ENCODE results near the gene TMA7B. TPM values are rescaled to one million over a fixed set of nuclear protein-coding genes. Genes with fewer than 3 reads are reported as not detected.
"Not testable (repeated sequence)": the region's sequence is repeated elsewhere in the genome, so short reads cannot be mapped to it uniquely, and the experiment has no call there.

The TMA7B gene
- total RNA-seq, 1 experiment from 2014 or later = not detected

DNA sequence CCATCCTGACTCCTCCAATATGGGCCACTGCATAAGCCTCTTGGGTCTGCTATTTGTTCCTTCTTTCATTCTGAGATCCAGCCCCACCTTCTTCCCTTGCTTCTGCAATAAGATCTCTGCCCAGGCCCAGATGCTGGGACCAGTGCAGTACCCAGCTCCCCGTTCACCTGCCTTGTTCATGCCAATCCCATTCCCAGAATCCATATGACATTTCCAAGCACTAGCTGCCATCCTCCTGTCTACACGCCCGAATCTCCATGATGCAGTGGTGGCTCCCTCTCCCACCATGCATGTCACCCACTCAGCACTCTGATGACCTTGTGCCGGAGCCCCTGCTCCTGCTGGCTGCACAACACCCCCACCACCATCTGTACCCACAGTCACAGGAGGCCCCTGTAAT lies 23.1 kb downstream of the TMA7B start:
- no peak for DNase-seq (ENCODE audit: low read depth)

DNA sequence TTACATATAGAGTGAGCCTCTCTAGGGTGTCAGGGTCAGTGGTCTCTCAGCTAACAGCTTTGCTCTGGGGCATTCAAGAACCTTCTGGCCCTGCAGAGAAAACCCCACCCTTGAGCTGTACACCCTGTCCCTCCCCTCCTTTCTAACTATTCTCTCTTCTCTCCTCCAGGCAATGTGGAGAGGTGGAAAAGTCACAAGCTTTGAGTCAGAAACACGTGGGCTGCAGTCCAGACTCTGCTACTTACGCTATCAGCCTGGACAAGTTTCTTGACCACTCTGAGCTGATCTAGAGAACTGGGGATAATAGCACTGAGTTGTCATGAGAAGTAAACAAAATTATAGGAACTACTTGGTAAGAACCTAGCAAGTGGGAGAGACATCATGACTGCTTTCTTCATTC lies 23.8 kb downstream of the TMA7B start:
- DNase-seq (ENCODE audit: low read depth) = peak; percentile 46

DNA sequence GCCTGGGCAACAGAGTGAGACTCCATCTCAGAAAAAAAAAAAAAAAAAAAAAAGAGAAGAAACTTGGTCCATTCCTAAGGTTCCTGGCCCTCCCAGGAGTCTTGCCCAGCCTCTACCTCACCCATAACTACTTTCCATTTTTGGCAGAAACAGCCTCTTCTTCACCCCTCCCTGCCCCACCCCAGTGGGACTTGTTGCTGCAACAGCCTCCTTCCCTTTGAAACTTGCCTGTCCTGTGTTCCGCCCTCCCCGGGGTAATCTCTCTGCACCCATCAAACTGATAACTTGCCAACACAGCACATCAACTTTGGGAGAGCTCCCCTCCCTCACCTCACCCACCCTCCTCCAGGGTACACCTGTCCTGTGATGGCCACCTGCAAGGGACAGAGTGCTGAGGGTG lies 24.5 kb downstream of the TMA7B start:
- no peak for DNase-seq (ENCODE audit: low read depth)

DNA sequence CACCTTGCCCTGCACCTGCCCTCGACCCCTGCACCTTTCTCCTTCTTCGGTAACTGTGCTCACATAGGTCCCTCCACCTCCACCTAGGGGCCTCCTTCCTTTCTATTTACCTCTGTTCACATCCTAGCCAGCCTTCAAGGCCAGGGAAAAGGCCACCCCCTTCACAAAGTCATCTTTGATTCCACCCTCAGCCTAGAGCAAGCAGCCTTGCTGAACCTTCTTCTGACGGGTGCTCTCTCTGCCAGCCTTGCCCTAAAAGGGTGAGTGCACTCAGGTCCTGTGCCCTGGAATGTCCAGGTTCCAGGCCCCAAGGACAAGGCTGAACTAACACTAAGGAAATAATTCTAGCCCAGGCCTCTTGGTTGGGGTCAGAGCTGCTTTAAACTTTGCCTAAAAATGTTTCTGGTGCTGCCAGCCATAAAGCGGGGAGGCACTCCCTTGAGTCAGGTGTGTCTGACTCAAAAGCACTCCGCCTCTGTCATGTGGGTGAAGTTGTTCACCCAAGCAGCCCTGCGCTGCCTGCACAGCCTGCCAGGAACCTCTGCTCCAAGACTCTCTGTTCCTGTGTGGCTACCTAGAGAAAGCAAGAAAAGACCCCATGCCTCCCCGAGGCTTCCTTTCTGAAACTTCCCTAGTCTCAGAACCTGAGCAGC lies 25.3 kb downstream of the TMA7B start:
- no peak for DNase-seq (ENCODE audit: low read depth)

DNA sequence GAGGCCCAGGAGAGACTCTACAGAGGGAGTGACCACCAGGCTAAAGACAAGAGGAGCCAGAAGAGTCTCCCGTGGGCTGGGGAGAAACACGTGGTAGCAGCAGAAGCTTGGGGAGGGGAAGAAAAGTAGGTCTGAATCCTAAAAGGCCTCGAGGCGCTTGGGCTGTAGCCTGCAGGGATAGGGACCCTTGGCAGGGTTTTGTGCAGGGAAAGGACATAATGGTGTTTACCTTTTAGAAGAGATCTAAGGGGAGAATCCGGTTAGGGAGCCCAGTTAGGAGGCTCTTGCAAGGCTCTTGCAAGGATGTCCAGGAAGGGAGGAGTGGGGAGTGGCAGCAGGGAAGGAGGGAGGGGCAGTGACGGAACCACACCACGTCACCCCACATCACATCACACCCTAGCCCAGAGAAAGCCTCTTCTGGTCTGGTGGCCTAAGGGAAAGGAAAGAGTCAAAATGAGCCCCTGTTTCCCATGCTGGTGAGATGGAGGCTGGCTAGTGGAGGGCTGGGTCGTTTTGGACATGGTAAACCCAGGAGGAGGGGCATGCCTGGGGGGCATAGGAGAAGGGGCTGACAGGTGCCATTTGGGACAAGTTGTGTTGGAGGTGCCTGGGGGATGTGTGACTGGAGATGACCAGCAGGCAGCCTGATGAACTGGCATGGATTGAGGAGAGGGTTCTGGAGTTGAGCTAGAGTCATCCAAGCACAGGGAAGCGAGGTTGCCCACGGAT lies 28.4 kb downstream of the TMA7B start:
- DNase-seq (ENCODE audit: low read depth) = no peak

DNA sequence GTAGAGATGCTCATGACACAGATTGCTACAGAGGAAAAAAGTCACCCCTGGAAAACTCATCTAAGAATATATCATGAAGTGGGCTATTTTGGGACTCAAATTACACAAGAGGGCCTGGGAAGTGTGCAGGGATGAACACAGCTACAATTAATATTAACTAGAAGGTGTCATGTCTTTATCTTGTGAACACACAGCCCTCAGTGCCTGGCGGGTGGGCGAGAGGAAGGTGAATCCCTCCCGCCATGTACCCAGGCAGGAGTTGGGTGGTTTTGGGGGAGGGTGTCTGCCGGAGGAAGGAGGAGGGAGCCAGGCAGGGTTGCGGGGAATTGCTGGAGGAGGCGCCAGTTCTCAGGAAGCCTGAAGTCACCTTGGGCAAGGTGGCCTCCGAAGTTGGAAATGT lies 29.4 kb downstream of the TMA7B start:
- no peak for DNase-seq (ENCODE audit: low read depth)

DNA sequence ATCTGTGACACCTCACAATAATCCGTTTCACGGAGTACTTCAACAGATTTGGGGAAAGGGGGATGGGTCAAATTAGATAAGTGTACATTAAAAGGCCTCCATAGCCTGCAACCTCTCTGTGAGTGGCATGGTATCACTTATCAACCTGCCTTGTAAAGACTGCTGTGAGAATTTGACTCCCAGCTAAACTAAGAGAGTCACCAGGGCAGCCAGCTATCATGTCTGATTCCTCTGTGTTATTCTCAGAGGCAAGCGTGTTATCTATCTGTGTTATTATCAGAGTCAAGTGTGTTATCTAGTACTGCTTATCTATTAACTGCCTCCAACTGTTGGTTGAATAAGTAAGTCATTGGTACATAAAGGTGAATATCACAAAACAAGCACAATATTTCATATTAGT lies 30.5 kb downstream of the TMA7B start:
- DNase-seq (ENCODE audit: low read depth) = no peak

DNA sequence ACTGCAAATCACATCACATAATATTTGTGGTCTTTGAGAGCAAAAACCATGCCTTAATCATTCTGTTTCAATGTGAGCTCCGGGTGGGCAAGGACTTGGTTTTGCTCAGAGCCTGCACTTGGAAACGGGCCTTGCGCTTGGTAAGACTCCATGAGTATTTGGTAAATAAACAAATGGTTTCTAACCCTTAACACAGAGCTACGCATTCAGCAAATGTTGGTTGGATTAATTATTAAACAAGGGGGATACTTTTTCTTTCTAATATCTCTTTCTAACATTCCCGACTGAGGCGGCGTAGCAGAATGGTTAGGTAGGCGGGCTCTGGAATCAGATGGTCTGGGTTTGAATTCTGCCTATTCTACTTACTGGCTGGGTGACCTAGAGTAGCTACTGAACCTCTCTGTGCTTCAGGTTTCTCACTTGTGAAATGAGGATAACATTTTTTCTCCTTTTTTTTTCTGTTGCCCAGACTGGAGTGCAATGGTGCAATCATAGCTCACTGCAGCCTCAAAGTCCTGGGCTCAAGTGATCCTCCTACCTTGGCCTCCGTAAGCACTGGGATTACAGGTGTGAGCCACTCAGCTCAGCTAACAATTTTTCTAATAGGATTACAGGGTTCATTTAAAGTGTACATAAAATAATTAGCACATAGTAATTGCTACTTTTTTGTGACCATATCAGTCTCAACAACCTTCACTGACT lies 31.1 kb downstream of the TMA7B start:
- no peak for DNase-seq (ENCODE audit: low read depth)

DNA sequence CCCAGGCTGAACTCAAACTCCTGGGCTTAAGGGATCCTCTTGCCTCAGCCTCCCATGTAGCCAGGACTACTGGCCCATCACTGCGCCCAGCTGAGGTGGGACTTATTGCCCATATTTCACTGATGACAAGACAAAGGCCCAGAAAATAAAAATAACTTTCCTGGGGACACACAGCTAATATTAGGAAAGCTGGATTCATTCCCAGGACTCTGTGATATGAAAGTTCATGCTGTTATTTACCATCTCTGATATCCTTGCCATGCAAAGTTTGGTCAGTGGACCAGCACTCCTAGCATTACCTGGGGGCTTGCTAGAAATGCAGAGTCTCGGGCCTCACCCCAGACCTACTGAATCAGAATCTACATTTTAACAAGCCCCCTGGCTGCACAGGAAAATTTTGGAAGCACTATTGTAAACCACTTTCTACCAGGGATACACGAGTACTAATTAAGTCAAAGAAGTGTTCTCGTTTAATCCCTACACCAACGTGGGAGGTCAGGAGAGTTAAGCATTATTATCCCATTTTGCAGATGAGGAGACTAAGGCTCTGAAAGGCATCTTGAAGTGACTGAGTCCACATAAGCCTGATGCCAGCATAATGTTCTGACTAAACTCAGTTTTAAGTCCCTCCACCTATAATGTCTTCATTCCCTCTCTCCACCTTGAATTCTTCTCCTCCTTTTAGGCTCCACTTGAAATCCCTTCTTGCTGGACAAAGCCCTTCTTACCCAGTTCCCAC lies 32.1 kb downstream of the TMA7B start:
- no peak for DNase-seq (ENCODE audit: low read depth)

DNA sequence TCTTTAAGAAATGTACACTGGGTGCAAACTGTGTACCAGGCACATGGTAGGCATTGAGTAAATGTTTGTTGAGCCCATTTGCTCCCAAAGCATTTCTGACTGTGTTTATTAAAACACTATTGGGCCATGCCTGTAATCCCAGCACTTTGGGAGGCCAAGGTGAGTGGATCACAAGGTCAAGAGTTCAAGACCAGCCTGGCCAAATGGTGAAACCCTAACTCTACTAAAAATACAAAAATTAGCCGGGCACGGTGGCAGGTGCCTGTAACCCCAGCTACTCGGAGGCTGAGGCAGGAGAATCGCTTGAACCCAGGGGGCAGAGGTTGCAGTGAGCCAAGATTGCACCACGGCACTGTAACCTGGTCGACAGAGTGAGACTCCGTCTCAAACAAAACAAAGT lies 32.7 kb downstream of the TMA7B start:
- DNase-seq (ENCODE audit: low read depth) = not testable (repeated sequence)

DNA sequence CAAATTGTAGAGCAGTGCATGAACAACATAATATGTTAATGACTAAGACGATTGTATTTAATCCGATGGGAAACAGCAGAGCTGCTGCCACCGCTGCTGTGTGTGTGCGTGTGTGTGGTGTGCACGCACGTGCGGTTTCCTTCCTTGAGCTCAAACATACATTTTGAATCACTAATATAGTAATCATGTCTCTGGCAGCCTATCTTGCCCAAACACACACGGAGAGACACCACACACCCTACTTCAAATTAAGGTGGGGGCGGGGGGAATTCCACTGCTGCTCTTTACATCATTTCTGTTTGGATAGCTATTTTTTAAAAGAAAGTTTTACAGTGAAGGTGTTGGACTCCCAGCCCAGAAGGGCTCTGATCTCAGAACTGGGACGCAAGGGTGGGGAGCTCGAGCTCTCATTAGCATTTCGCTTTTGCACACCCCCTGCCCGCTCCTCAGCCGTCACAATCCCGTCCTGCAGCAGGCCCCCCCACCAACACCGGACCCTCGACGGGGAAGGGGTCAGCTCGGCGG lies 33.9 kb downstream of the TMA7B start:
- no peak for DNase-seq (ENCODE audit: low read depth)

DNA sequence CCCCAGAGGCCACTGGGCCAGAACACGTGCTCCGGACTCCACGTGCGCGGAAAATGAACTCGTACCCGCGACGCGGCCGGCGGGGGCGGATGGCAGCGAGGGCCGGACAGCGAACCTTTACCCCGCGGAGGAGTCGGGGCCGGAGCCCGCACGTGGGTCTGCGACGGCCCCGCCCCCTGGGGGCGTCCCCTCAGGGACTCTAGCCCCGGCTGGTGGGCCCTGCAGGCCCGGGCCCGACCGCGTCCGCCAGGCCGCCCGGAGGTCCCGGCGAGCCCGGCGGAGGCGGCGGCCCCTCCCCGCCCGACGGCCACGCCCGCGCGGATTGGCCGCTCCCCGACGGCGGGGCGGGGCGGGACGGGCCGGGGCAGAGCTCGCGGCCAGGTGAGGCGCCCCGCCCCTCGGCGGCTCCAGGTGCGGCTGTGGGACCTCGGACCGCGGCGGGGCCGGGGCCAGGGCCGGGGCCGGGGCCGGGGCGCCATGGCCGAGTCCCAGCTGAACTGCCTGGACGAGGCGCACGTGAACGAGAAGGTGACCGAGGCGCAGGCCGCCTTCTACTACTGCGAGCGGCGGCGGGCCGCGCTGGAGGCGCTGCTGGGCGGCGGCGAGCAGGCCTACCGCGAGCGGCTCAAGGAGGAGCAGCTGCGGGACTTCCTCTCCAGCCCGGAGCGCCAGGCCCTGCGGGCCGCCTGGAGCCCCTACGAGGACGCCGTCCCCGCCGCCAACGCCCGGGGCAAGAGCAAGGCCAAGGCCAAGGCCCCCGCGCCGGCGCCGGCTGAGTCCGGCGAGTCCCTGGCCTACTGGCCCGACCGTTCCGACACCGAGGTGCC lies 34.6 kb downstream of the TMA7B start, which contains the start of gene FAM83F:
Gene FAM83F (plus strand): TSS at position 389 of the 827 bp plus-strand sequence. CDS start 89 bp downstream, at position 478.
- no peak for DNase-seq (ENCODE audit: low read depth)

DNA sequence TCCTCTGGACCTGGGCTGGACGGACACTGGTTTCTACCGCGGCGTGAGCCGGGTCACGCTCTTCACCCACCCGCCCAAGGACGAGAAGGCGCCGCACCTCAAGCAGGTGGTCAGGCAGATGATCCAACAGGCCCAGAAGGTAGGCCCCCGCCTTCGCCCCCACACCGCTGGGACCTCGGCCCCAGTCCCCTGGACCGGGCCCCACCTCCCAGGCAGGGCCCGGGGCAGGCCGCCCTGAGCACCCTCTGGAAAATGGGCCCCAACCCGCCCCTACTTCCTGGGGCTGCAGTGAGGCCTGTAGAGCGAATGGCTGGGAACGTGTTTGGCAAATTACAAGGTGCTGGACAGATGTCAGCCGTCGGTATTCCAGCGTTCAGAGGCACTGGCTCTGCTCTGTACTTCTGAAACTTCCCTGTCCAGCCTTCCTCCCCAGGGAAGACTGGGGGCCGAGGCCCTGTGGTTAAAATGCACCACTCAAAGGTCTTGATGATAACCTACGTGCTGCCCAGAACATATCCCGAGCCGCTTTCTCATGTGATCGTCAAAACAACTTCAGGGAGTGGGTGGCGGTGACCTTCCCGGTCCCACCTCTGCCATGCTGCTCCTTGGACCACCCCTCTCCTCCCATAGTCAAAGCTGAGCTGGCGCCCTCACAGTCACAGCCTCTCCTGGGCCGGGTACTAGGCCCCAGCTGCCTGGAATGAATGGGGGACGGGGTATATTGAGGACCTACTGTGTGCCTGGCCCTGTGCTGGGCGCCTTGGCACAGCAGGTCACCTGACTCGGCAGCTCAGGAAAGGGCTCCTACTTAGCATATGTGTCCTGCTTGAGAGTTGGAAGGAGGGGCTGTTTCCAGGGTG lies 35.4 kb downstream of the TMA7B start:
- no peak for DNase-seq (ENCODE audit: low read depth)

DNA sequence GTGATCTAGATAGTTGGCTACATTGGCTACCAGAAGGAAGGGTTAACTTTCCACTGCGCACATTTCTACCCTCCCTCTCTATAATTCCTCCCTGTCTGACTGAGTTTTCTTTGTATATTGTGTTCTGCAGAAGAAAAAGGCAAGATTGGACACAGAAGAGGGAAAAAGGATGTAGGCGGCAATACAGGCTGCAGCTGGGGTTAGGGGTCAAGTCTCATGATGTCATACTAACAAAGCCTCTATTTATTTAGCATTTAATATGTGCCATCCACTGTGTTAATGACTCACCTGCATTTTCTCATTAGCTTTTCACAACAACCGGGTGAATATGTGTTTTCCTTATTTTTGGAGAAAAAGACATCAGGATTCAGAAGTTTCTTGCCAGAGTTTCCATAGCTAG lies 36.5 kb downstream of the TMA7B start:
- DNase-seq (ENCODE audit: low read depth) = no peak

DNA sequence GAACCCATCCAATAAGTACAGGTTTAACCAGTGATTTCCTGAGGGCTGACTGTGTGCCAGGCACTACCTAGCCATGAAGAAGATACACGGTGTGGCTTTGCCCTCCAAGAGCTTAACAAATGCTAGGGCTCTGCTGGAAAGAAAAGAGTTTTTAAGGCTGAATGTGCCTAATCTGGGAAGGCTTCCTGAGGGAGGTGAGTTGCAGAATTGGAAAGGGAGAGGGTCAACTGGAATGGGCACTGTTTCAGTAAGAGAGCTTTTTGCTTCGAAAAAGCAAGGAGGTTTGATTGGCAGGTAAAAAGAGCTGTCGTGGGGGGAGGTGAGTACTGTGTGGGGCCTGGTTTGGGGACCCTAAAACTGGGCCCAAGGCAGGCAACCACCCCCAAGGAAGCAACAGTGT lies 37.2 kb downstream of the TMA7B start:
- no peak for DNase-seq (ENCODE audit: low read depth)

DNA sequence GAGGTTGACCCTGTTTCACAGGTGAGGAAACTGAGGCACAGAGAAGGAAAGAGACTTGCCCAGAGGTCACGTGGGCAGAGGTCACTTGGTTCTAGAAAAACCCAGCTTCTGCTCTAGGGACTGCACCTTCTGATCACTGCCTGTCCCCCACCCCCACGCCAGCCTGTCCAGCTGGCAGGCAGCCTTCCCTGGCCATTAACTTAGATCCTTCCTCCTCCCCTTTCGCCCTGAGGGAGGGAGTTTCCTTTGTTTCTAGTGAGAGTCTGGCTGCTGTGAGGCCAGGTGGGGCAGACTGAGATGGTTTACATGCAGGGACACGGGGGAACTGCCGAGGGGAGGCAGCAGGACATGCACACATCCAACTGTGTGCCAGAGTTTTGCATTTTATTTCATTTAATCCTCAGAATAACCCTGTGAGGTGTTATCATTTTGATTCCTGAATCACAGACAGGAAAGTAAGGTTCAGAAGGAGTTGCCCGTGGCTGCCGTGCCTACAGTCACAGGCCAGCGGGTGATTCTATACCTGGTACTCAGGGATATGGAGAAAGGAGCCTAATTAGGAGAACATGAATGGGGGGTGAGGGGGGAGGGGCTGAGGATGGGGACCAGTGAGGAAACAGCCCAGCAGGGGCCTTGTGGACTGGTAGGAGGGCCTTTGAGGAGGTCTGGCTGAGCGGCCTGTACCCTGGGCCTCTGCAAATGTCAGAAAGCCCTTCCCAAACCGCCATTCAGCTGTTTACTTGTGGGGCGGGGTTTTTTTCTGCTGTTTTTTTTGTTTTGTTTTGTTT lies 37.9 kb downstream of the TMA7B start:
- DNase-seq (ENCODE audit: low read depth) = peak; percentile 84

DNA sequence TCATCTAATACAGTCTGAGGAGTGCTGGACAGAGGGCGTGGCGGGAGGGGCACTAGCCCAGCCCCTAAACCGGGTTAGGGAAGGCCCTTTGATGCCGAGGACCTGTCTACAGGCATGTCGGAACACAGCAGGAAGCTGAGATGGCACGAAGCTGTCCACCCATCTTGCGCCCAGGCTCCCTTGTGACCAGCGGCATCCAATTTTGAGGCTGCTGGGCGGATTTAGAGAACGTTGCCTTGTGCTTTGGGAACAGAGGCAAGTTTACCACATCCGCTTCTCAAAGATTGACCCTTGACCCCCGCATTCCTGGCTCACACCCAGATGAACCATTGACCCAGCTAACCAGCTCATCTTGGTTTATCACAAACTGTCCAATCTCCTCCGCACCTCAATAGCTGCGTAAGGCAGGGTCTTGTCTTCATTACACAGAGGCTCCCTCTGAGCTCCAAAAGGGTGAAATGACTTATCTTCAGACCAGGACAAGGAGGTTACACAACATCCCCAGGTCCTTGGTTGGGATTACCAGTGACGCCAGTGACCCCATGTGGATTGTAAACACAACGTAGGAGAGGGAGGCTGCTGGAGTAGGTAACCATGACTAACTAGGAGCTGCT lies 39.1 kb downstream of the TMA7B start:
- peak; percentile 82 for DNase-seq (ENCODE audit: low read depth)

DNA sequence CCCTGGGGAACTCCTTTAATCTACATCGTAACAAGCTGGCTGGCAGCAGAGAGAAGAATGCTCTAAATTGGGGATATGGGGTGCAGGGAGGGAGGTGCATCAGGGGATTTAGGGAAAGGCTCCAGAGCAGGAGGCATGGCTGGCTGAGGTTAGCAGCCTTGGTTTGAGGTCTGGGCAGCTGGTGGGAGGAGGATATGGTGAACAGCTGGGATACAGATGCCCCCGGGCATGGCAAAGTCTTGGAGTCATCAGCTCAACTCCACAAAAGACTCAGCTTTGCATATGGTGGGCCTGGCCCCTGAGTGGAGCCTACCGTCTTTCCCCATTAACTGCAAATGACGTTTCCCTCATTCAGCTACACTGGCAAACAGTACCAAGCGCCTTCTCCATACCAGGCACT lies 40.0 kb downstream of the TMA7B start:
- no peak for DNase-seq (ENCODE audit: low read depth)

DNA sequence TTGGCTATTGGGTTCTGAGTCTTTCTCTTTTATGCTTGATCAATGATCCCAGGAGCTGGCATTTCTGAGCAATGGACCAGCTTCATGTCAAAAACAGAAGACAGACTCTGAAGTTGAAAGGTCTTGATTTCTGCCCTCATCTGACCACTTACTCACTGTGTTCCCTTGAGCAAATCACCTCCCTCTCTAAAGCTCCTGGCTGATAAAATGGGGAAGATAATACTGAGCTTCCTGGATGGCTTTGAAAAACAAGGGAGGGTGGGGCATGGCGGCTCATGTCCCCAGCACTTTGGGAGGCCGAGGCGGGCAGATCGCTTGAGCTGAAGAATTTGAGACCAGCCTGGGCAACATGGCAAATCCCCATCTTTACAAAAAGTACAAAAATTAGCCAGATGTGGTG lies 40.9 kb downstream of the TMA7B start:
- DNase-seq (ENCODE audit: low read depth) = no peak

Data from M059J (cell line).